HG03378 (cell line): ENCODE results near the gene OPTC.

Experiments used
- ATAC-seq: cut with Tn5 transposase; IDR thresholded peaks from one replicate; pipeline ENCODE4 v1.9.1; 2021; ENCODE audit warnings: mild to moderate bottlenecking, moderate library complexity; ENCODE audit not compliant: unreplicated experiment

Gene OPTC

DNA sequence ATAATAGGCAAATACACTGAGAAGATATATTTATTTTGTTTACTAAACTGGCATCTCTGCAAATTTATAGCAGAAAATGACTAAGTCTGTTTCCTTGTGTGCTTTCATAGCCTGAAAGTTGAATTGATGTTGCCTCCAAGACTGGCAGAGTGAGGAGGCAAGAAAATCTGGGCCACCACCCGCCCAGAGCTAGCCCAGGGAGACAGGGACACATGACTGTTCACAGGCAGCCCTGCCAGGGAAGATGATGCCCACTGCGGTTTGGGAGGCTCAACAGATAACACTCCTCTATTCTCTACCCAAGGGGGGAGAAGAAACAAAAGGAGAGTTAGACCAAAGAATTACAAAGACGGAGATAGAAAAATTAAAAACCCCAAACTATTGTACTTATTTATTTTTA is 37.1 kb downstream of the OPTC start:
- ATAC-seq, result no peak

DNA sequence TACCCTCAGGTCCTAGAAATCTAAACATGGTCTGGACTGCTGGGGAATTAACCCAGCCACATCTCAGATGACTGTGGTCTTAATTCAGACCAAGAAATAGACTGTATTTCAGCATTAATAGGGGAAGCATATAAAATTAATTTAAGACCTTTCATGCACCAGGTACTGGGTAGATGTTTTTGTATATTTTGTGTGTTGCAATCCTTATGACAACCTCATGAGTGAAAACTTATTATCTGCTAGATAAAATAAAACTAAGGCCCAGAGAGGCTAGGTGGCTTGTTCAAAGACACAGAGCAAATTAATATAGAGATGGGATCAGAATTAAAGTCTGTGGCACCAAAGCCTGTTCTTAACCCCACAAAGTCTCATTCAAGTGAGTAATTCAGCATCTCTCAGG is 40.1 kb downstream of the OPTC start:
- no peak for ATAC-seq

DNA sequence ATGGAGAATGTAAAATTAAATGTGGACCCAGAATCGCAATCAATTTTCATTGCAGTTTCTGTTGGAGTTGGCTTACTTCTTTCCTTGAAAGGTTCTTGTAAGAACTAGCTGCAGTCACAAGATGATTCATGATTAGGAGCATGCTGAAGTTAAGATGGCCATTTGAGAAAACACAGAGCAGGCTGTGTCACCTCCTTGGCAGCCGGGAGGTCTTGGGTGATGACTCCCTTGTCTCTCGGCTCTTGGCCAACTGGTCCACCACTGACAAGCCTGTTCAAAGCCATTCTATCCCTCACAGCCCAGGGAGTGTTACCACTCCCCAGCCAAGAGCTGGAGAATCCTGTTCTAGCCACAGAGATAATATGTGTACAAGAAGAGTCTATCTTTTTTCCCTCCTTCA is 40.6 kb downstream of the OPTC start:
- no peak for ATAC-seq

DNA sequence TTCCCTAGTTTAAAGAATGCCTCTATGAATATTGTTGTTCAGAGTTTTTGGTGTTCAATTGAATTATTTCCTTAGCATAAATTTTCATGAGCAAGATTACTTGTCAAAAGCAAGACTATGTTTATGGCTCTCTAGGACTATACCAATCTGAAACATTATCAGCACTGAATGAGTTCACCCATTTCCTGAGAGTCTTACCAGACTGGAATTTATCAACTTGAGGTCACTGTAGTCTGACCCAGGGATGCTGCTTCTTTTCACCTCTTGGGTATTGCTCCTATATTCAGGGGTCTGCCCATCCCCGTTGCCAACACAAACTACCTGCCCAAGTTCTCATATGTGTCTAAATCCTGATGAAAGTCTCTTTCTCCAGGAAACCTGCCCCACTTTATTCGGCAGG is 42.6 kb downstream of the OPTC start:
- no peak for ATAC-seq

DNA sequence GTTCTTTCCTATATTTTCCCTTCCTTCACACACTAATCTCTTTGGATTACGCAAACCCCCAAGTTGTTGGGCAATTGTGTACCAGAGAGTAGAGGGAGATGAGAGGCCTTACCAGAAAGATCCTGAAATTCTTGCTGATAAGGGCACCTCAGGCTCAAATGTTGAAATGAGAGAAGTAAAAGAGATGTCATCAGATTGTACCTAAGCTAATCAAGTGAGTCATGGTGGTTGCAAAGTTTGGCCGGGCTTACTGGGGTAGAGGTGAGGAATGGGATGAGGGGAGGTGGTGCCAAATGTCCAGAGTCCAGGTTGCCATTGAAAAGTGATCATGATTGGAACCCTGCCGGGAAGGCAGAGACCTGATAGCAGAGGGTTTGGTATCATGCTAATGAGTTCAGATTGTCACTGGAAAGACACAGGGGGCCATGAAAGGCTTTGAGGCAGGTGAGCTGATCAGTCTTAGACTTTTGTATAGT is 43.1 kb downstream of the OPTC start:
- no peak for ATAC-seq

DNA sequence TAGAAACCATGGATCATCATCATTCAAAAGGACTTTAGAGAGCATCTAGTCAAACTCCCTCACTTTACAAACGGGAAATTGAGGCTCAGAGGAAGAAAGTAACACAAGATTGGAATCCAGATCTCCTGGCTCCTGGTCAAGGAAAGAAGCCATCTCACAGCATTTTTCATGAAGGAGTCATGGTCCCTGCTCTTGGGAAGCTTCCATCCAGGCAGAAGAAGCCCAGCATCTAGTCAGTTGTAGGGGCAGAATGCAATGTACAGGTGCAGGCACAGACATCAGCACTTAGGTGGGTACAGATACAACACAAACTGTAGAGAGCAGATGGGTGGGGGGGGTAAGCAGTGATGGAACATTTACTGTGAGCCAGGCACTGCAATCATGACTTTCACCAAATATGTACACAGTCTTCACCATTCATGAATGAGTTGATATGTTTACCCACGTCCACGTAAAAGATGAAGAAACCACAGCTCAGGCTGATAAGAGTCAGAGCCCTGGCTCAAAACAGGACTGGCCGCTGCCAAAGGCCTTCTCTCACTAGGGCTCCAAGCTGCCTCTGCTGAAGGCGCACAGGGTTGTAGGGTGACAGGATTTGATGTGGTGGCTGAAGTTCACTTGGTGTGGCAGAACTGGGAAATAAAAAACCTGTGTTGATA is 44.0 kb downstream of the OPTC start:
- no peak for ATAC-seq

DNA sequence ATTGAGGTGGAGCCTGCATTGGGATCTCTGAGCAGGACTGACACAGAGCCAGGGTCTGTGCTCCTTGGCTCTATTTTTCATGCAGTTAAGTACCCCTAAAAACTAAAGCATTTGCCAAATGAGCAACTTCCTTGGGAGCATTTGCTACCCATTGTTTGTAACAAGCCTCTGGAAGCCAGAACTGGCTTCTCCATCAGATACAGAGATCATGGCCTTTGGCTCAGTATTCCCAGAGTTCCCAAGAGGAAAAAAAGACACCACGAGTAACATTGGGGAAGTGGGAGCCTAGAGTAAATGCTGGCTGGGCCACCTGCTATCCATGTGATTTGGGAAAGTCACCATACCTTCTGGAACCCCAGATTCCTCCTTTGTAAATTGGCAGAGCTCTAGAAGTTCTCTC is 44.8 kb downstream of the OPTC start:
- no peak for ATAC-seq

DNA sequence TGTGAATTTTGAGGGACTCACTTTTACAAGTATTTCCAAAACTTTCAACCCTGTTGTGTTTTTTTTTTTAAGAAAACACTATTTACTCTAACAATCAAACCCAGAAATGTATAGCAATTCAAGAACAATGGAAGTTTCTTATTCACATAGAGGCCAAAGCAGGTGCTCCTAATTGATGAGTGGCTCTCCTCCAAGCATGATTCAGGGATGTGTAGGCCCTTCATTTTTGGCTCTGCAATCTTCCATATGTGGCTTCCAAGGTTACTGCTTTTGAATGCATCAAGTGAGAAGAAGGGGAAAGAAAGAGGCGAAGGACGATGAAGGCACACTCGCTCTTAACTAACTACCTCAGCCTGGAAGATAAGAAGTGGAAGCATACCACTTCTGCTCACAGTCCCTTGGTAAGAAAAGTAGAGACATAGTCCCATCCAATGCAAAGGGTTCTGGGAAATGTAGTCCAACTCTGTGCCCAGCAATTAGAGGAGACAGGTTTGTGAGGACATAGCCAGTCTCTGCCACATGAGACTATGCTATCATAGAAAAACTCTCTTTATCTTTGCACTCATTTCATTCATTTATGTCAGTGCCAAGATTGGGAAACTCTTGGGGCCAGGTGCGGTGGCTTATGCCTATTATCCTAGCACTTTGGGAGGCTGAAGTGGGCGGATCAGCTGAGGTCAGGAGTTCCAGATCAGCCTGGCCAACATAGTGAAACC is 46.0 kb downstream of the OPTC start:
- no peak for ATAC-seq

DNA sequence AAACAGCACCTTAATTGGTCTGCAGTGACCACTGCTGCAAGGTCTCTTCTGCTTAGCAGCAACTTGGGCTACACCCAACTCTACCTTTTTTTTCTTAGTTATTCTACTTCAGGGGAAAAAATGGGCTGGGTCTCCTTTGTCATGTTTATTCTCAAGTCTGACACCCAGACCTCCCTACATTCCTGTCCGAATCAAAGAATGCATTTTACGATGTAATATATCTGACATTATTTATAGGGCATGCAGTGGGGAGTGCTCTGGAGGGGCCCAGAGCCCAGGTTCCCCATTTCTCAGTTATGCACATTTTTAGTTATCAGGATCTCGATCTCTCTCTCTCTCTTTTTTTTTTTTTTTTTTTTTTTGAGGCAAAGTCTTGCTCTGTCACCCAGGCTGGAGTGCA is 50.5 kb downstream of the OPTC start:
- ATAC-seq, result no peak

DNA sequence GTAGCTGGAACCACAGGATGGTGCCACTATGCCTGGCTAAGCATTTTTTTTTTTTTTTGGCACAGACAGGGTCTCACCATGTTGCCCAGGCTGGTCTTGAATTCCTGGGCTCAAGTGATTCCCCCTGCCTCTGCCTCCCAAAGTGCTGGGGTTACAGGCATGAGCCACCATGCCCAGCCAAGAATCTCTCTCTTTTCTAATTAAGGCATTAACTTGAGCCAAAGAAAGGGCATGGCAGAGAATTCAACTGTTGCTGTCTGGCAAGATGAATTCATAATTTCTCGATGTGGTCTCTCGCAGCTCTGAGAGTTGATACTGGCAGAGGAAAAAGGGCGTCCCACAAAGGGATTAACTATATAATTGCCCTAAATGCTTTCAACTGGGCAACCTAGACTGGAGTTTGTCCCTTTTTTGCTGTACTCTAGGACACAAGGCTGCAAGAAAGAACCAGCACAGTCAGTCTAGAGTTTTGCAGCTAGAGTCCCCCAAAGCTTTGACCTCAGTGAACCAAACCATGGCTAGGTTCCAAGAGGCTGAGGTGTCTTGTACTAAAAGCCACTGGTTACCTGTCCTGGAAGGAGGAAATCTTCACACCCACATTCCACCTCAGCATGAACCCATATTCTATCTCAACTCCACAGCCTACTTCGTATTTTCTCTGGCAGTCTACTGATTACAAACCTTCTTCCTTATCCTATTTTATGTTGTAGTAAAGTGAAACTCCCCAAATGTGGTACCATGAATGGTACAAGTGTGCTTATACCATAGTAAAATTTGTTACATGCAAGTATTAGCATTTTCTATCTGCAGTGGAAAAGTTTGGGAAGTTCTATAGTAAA is 51.2 kb downstream of the OPTC start:
- no peak for ATAC-seq

DNA sequence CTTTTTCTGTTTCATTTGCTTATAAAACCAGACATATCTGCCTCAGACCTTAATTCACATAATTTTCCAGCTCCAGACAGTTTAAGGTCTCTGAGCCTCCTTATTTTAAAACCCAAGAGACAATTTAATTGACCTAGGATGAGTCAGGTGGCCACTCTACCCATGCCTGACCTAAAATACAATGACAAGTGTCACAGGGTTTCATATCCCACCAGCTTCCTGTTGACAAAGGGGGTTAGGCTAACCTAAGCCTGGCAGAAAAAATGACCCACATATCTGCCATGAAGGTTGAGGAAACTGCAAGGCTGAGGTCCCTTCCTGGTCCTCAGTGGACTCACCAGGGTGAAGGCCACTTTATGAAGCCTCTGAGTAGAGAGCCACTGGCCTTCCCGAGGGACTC is 52.3 kb downstream of the OPTC start:
- ATAC-seq, result no peak

DNA sequence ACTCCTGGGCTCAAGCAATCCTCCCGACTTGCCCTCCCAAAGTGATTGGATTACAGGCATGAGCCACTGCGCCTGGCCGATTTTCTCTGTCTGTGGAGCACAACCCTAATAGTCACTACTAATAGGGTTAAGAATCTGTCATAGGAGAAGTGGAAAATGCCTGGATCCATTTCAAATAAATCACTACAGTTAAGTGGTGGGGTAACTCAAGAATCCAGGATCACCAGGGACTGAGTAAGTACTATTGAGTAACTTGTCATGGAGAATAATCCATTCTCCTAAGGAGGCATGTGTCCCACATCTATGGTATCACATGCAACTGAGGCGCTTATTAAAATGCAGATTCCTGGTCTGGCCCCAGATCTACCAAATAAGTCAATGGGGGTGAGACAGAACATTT is 53.2 kb downstream of the OPTC start:
- ATAC-seq, result no peak

DNA sequence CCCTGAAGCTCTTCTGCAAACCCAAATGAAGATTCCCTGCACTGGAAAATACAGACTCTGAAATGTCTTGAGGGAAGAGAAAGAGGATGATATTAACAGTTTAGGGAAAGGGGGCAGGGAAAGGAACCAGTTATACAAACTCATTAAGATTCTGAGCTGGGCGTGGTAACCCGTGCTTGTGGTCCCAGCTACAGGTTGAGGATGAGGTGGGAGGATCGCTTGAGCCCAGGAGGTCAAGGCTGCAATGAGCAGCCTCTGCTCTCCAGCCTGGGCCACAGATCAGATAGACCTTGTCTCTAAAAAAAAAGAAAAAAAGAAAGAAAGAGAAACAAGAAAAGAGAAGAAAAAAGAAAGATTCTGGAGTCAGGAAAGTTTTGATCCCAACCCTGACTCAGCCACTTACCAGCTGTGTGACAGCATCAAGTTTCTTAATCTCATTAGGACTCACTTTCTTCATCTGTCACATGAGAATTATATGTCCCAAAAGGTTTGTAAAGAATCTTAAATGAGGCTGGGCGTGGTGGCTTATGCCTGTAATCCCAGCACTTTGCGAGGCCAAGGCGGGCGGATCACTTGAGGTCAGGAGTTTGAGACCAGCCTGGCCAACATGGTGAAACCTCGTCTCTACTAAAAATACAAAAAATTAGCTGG is 53.9 kb downstream of the OPTC start:
- ATAC-seq, result no peak

DNA sequence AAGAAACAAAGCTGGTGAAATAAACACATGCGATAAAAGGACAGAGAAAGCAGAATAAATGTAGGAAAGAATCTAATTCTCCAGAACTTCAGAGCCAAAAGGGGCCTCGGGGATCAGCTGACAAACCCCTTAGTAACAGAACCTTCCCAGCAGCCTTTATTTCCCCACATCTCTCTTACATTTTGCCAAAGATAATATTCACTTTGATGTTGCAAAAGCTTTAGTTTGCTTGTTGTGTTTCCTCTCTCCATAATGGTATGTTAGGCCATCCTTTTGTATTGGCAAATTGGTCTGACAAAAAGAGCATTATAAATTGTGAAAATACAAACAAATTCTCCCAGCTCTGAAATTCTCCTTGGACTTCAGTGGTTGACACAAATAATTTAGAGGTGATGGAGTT is 54.9 kb downstream of the OPTC start:
- ATAC-seq, result no peak

DNA sequence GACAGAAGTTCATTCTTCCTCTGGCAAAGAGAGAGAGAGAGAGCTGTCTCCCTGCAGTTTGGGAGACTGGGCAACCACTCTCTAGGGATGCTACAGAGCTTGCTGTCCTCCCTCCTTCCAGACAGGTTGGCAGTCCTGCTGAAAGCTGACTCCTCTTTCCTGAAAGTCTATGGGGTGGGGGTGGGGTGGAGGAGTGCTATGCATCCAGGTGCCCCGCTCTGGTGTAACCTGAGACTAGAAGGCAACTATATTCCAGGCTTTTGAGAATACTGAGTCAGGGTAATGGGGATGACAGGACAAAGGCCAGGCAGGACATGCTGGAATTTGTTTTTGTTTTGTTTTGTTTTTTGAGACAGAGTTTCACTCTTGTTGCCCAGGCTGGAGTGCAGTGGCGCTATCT is 55.4 kb downstream of the OPTC start:
- ATAC-seq, result no peak

DNA sequence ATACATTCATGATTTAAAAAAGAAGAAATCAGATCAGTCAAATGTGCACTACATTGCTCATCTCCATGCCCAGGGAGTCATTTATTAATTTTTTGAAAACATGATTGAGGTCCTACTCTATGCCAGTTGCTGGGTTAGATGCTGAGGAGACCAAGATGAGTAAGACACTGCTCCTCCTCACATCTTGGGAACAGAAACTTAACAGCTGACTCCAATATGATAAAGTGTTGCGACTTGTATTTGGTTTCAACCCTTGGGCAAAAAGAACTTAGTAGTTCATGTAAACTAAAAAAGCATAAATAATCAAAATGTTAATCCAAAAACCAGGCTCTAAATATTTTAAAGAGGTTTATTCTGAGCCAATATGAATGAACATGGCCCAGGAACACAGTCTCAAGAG is 56.9 kb downstream of the OPTC start:
- ATAC-seq, result no peak

DNA sequence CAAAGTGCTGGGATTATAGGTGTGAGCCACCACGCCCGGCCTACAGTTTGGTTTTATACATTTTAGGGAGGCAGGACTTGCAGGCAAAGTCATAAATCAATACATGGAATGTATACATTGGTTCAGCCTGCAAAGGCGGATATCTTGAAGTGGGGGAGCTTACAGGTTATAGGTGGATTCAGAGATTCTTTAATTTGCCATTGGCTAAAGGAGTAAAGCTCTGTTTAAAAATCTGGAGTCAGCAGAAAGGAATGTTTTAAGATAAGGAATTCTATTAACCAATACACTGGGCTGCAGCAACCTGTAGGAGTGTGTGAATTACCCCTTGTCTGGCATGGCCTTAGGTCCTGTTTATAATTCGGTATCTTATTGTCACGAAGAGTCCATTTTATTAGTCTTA is 57.6 kb downstream of the OPTC start:
- ATAC-seq, result no peak

DNA sequence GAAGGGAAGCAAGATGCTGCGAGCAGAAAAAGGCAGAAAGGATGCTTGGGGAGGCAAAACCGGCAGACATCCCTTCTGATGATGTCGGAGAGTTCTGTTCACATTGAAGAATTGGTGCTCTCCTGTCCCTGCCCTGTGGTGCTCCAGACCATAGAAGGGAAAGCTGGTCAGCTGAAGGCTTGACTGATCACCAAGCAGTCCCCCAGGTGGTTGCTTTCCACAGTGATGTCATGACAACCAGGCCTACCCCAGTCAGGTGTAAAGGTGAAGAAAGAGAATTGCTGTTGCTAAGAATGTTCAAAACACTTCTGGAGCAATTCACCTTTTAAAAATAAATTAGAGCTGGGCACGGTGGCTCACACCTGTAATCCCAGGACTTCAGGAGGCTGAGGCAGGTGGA is 59.5 kb downstream of the OPTC start:
- ATAC-seq, result no peak

DNA sequence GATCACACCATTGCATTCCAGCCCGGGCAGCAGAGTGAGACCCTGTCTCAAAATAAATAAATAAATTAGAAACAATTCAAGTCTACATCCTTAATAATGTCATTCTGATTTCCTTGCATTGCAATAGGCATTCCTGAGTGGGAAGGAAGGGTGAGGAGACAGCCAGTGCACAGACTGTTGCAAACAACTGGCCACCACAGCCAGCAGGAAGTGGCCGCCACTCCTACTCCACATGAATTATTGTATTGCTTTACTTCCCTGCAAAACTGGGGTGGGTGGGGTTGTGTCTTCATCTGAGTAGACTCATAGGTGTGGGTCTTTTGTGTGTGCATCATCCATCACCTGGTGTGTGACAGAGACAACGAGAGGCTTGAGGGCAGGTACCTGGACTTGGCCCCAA is 60.1 kb downstream of the OPTC start:
- no peak for ATAC-seq

DNA sequence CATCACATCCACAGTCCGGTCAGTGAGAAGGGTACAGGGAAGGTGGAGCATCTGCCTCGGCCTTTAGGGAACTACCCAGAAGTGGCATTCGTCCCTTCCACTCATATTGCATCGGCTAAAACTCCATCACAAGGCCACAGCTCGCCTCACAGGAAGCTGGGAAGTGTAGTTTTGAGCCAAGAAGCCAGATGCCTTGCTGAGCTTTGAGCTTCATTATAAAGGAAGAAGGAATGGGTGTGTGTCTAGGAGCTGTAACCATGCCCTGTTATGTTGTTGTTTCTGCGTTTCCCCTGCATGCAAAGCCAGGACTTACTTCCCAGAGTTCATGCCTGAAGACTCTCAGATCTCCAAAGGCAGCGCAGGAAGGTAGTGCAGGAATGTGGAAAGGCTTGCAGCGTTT is 61.1 kb downstream of the OPTC start:
- no peak for ATAC-seq

DNA sequence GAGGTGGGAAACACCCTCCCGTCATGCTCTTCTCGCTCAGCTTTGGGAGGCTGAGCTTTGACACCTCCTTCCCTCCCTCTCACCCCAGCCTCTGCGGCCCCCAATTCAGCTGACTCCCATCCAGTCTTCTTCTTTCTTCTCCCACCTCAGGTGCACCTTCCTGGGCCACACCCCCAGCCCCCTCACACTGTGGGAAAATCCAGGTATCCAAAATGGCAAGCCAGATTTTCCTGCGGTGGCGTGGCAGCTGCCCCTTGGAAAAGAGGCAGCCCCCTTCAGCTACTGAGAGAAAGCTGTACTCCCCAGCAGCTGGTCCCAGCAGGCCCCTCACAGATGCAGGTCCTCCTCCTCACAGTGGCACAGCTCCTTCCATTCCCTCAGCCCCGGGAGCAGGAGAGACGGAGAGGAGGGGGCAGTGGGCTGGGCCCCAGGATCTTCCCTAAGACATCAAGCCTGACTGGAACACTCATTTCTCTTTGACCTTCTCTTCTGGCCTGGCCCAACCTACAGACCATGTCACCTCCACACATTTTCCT is 61.6 kb downstream of the OPTC start:
- no peak for ATAC-seq
